Vagina (tissue), 2 donors: ENCODE results near the gene TOGARAM2.

ENCODE experiments used
- CTCF ChIP-seq, 3 experiments: fragments of 450-650 bp in 2 of 3; fragments of 200-600 bp in 1 of 3; sonication (generic) in 1 of 3; IDR thresholded peaks; one replicate each; pipeline ENCODE4 v1.5.1; 2017 to 2019; ENCODE audit warnings: antibody characterized with exemption in 3 of 3, mild to moderate bottlenecking in 2 of 3, moderate library complexity in 2 of 3
- POLR2A ChIP-seq, 2 donors: fragments of 450-650 bp; IDR thresholded peaks; one replicate each; pipeline ENCODE4 v1.6.1; 2017; ENCODE audit warnings: antibody characterized with exemption in 2 of 2, mild to moderate bottlenecking in 2 of 2, moderate library complexity in 2 of 2
- POLR2AphosphoS5 ChIP-seq, 2 donors: sonication (generic); formaldehyde crosslinking; IDR thresholded peaks; one replicate each; pipeline ENCODE4 v1.9.0; 2017; ENCODE audit warnings: antibody characterized with exemption in 2 of 2, mild to moderate bottlenecking in 2 of 2, low read depth in 1 of 2; ENCODE audit not compliant: insufficient read depth in 1 of 2

GRCh38 chr2:29033172-29033571 is 52.1 kb downstream of the TOGARAM2 start:
- TF ChIP-seq POLR2AphosphoS5 (IDR thresholded peaks at IDR 0.05; ENCODE audit: insufficient read depth in 1 of 2, low read depth in 1 of 2) (no peak), CTCF (IDR thresholded peaks at IDR 0.05) (no peak), POLR2A (IDR thresholded peaks at IDR 0.05) (no peak)
